ENCODE measurements around the gene MRPL54. TPM values are rescaled to one million over a fixed set of nuclear protein-coding genes. Genes with fewer than 3 reads are reported as not detected.

The MRPL54 gene
- total and polyA plus RNA-seq, 11 donors = 58.9 to 153 (median 69.2) TPM

DNA sequence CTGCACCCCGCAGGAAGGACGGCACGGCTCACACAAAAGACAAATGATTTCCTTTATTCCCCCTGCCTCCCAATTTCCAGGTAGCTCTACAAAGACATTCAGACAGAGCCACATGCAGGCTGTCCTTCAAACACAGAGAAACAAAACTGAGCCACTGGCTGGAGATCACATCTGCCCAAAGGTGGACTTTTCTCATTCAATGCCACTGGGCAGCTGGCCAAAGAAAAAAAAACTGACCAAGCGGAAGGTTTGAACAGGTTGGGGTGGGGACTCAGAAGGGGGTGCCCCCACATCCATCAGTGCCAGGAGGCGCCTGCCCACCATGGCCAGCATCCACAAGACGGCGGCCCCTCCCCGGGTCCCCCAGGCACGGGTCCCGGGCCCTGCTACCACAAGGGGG is 41.5 kb downstream of the MRPL54 start:
- Histone ChIP-seq H3K9me3 (no peaks in the 10 kb centered on the region), H3K4me1 (peaks cover 0 to 19% (median 9%) of the 10 kb centered on the region in 12 donors), H3K27ac (no peak overlapping the region), H3K36me3 (no peaks in the 10 kb centered on the region), H3K27me3 (peaks cover 0 to 45% (median 24%) of the 10 kb centered on the region in 9 donors), H3K4me3 (no peak overlapping the region)
- ATAC-seq = no peak
- intact Hi-C loops (cut with DNase I) = no loop called here
- WGBS, 4 donors = 70 to 85% (median 79%) methylated on average over 9 to 10 of the region's 10 CpGs
- TF ChIP-seq, protein P1, sequence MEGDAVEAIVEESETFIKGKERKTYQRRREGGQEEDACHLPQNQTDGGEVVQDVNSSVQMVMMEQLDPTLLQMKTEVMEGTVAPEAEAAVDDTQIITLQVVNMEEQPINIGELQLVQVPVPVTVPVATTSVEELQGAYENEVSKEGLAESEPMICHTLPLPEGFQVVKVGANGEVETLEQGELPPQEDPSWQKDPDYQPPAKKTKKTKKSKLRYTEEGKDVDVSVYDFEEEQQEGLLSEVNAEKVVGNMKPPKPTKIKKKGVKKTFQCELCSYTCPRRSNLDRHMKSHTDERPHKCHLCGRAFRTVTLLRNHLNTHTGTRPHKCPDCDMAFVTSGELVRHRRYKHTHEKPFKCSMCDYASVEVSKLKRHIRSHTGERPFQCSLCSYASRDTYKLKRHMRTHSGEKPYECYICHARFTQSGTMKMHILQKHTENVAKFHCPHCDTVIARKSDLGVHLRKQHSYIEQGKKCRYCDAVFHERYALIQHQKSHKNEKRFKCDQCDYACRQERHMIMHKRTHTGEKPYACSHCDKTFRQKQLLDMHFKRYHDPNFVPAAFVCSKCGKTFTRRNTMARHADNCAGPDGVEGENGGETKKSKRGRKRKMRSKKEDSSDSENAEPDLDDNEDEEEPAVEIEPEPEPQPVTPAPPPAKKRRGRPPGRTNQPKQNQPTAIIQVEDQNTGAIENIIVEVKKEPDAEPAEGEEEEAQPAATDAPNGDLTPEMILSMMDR (IDR thresholded peaks at IDR 0.05) = no peak
- no peak for TF ChIP-seq POLR2A (IDR thresholded peaks at IDR 0.05)
- DNase-seq = no peak

DNA sequence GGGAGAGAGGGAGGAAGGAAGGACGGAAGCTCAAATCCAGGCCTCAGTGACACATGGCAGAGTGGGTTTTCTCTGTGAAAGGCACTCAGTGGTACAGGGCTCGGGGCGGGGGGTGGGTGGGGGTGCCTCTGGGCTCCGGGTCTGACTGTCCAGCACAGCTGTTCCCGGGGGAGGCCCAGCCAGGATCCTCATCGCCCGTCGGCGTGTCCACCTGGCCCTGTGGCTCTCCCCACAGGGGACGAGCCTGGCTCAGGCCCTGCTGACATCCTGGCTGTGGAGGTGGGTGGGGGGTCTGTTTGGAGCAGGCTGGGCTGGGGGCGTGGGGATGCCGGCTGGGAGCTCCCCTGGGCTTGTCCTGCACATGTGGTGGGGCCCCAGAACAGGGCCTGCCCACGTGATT is 41.9 kb downstream of the MRPL54 start:
- TF ChIP-seq, protein P1 (IDR thresholded peaks at IDR 0.05) = no peak
- TF ChIP-seq POLR2A (IDR thresholded peaks at IDR 0.05) = no peak
- Histone ChIP-seq H3K4me1 (peaks cover 0 to 20% (median 9%) of the 10 kb centered on the region in 12 donors), H3K4me3 (no peak overlapping the region), H3K27ac (no peak overlapping the region), H3K27me3 (peaks cover 0 to 40% (median 24%) of the 10 kb centered on the region in 9 donors), H3K9me3 (no peaks in the 10 kb centered on the region), H3K36me3 (no peaks in the 10 kb centered on the region)
- DNase-seq = no peak
- no peak for ATAC-seq
- WGBS, 4 donors = 71 to 79% (median 76%) methylated on average over 10 to 13 of the region's 13 CpGs
- intact Hi-C loops (cut with DNase I) = no loop called here

DNA sequence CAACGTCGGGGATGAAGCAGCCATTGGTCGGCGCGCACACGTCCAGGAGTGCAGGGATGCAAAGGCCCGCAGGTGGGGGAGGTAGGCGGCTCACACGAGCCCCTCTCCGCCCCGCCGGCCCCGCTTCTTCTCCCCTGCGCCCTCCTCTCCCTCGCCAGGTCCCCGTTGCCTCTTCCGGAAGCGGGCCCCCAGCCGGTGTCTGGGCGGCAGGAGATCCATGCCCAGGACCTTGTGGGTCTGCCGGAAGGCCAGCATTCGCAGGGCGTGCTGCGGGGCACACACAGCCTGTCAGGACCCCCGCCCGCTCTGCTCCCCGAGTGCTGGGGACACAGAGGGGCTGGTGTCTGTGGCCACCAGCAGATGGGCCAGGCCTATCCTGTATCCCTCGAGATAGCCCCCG is 43.4 kb downstream of the MRPL54 start:
- peaks cover 0 to 26% (median 11%) of the 10 kb centered on the region in 9 donors for H3K27me3 ChIP-seq
- no peaks in the 10 kb centered on the region for H3K36me3 ChIP-seq
- TF ChIP-seq, protein P1 (IDR thresholded peaks at IDR 0.05) = no peak
- TF ChIP-seq POLR2A (IDR thresholded peaks at IDR 0.05) = no peak
- WGBS, 4 donors = 88 to 90% (median 89%) methylated on average over 9 to 29 of the region's 29 CpGs
- no peak for ATAC-seq
- no peak overlapping the region for H3K27ac ChIP-seq
- H3K4me1 ChIP-seq = peaks cover 0 to 19% (median 9%) of the 10 kb centered on the region in 12 donors
- DNase-seq = no peak
- intact Hi-C loops (cut with DNase I) = no loop called here
- no peaks in the 10 kb centered on the region for H3K9me3 ChIP-seq
- no peak overlapping the region for H3K4me3 ChIP-seq

DNA sequence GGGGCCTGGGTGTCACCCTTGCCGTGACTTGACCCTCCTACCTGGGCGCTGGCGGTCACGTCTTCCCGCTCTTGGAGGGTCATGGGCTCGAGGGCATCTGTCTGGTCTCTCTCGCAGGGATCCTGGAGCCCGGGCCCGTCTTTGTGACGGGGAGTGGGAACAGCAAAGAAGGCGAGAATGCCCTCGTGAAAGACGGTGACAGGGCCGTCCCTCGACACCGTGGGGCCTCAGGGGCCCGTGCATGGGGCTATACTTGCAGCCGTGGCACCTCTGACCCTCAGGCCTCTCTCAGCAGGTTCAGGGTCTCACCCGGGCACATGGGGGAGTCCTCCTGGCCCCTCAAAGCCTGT is 44.6 kb downstream of the MRPL54 start:
- H3K9me3 ChIP-seq = no peaks in the 10 kb centered on the region
- intact Hi-C loops (cut with DNase I) = no loop called here
- no peak for DNase-seq
- no peak overlapping the region for H3K27ac ChIP-seq
- H3K36me3 ChIP-seq = no peaks in the 10 kb centered on the region
- WGBS, 4 donors = 79 to 90% (median 83%) methylated on average over 17 to 19 of the region's 19 CpGs
- peaks cover 0 to 13% (median under 1%) of the 10 kb centered on the region in 9 donors for H3K27me3 ChIP-seq
- peaks cover 0 to 15% (median 0%) of the 10 kb centered on the region in 12 donors for H3K4me1 ChIP-seq
- H3K4me3 ChIP-seq = no peak overlapping the region
- TF ChIP-seq, protein P1 (IDR thresholded peaks at IDR 0.05) = no peak
- TF ChIP-seq POLR2A (IDR thresholded peaks at IDR 0.05) = no peak
- no peak for ATAC-seq

Measured in heart left ventricle (tissue), 16 donors.